Liver (tissue), 9 donors: ENCODE results near the gene RPL10A. TPM values are rescaled to one million over a fixed set of nuclear protein-coding genes. Genes with fewer than 3 reads are reported as not detected.
"Not testable (repeated sequence)": the region's sequence is repeated elsewhere in the genome, so short reads cannot be mapped to it uniquely, and the experiment has no call there.

Source experiments
- DNase-seq: peaks from one replicate; pipeline ENCODE4 v3.0.0-alpha.2; 2017; ENCODE audit warnings: low spot score
- H3K27ac ChIP-seq, 2 donors: one replicate each; pipeline ENCODE4 v1.7.0; 2013; ENCODE audit warnings: inconsistent platforms in 2 of 2, low read length in 2 of 2, control low read depth in 1 of 2, low read depth in 1 of 2, mild to moderate bottlenecking in 1 of 2
- H3K27me3 ChIP-seq, 4 donors: one replicate each; pipeline versions ENCODE4 v1.6.1 to v1.7.0; 2013; ENCODE audit warnings: low read length in 3 of 4, inconsistent platforms in 1 of 4, mild to moderate bottlenecking in 1 of 4, moderate library complexity in 1 of 4; ENCODE audit not compliant: control insufficient read depth in 4 of 4, insufficient read depth in 4 of 4
- H3K36me3 ChIP-seq, 4 donors: one replicate each; pipeline versions ENCODE4 v1.6.1 to v1.7.0; 2013; ENCODE audit warnings: low read length in 3 of 4, mild to moderate bottlenecking in 3 of 4, low read depth in 1 of 4, moderate library complexity in 1 of 4; ENCODE audit not compliant: control insufficient read depth in 4 of 4, insufficient read depth in 3 of 4
- H3K4me1 ChIP-seq, 4 donors: one replicate each; pipeline versions ENCODE4 v1.6.1 to v1.7.0; 2013; ENCODE audit warnings: low read length in 3 of 4, mild to moderate bottlenecking in 3 of 4, moderate library complexity in 1 of 4; ENCODE audit not compliant: control insufficient read depth in 4 of 4, insufficient read depth in 4 of 4
- H3K4me3 ChIP-seq, 3 donors: one replicate each; pipeline versions ENCODE4 v1.6.1 to v1.7.0; 2013; ENCODE audit warnings: low read length in 3 of 3, control low read depth in 1 of 3, low read depth in 1 of 3, mild to moderate bottlenecking in 1 of 3
- H3K9ac ChIP-seq, 2 donors: one replicate each; pipeline ENCODE4 v1.7.0; 2013; ENCODE audit warnings: low read length in 2 of 2, mild to moderate bottlenecking in 2 of 2, moderate library complexity in 2 of 2, control low read depth in 1 of 2, low read depth in 1 of 2
- H3K9me3 ChIP-seq, 4 donors: one replicate each; pipeline versions ENCODE4 v1.6.1 to v1.7.0; 2013; ENCODE audit warnings: low read length in 3 of 4; ENCODE audit not compliant: control insufficient read depth in 4 of 4
- EGR1 ChIP-seq, 2 donors: IDR thresholded peaks; 2 replicates each; pipeline ENCODE4 v1.6.1; 2016 to 2018; ENCODE audit warnings: antibody characterized with exemption in 2 of 2, low read depth in 2 of 2
- FOXA2 ChIP-seq: IDR thresholded peaks from 2 replicates; pipeline ENCODE4 v1.6.1; 2016; ENCODE audit warnings: antibody characterized with exemption
- GABPA ChIP-seq, 2 donors: IDR thresholded peaks in 1 of 2; conservative IDR thresholded peaks in 1 of 2; 2 replicates each; pipeline ENCODE4 v1.6.1; 2016; ENCODE audit warnings: antibody characterized with exemption in 2 of 2, mild to moderate bottlenecking in 1 of 2, moderate library complexity in 1 of 2
- HNF4A ChIP-seq, 2 donors: conservative IDR thresholded peaks; 2 replicates each; pipeline ENCODE4 v1.6.1; 2016; ENCODE audit warnings: antibody characterized with exemption in 2 of 2, mild to moderate bottlenecking in 2 of 2
- HNF4G ChIP-seq: IDR thresholded peaks from 2 replicates; pipeline ENCODE4 v1.6.1; 2016; ENCODE audit warnings: antibody characterized with exemption
- SP1 ChIP-seq: IDR thresholded peaks from 2 replicates; pipeline ENCODE4 v1.6.1; 2018; ENCODE audit warnings: antibody characterized with exemption, mild to moderate bottlenecking
- TAF1 ChIP-seq: conservative IDR thresholded peaks from 2 replicates; pipeline ENCODE4 v1.6.1; 2016; ENCODE audit warnings: antibody characterized with exemption, mild to moderate bottlenecking
- YY1 ChIP-seq: IDR thresholded peaks from 2 replicates; pipeline ENCODE4 v1.6.1; 2016; ENCODE audit warnings: antibody characterized with exemption, mild to moderate bottlenecking
- WGBS: extraction: QIAGEN DNeasy Blood & Tissue Kit; methylation state at CpG from one replicate; pipeline ENCODE4 v1.1.7; 2013; 5-methylcytosine and 5-hydroxymethylcytosine counted together
- polyA plus RNA-seq, 2 donors: library from polyadenylated mRNA; stranded (reverse) in 1 of 2; unstranded in 1 of 2; fragments of 200-250 nt in 1 of 2; fragments of >200 nt in 1 of 2; fragmentation: Nextera tagmentation in 1 of 2; extraction: Ambion mirVana in 1 of 2; gene quantifications; one replicate each; pipeline versions ENCODE4 v1.2.1 to v1.2.3, GENCODE V29; 2013 to 2015
- total RNA-seq, 2 donors: library from RNA; depleted of rRNA; stranded (reverse); fragments of >200 nt; gene quantifications; one replicate each; pipeline ENCODE4 v1.2.3, GENCODE V29; 2014
- TF ChIP-seq, protein P1 (sequence below): IDR thresholded peaks from 2 replicates; pipeline ENCODE4 v1.6.1; 2016; ENCODE audit warnings: antibody characterized with exemption, mild to moderate bottlenecking
- TF ChIP-seq, protein P2 (sequence below): fragments of 150-350 bp; IDR thresholded peaks from 2 replicates; pipeline ENCODE4 v1.5.1; 2017; ENCODE audit warnings: improper control_type of control experiment, low read depth, low read length; ENCODE audit not compliant: missing input control
- TF ChIP-seq, protein P3 (sequence below): IDR thresholded peaks from 2 replicates; pipeline ENCODE4 v1.6.1; 2016; ENCODE audit warnings: antibody characterized with exemption
- TF ChIP-seq, protein P4 (sequence below): IDR thresholded peaks from 2 replicates; pipeline ENCODE4 v1.6.1; 2016; ENCODE audit warnings: antibody characterized with exemption
- TF ChIP-seq, protein P5 (sequence below): IDR thresholded peaks from 2 replicates; pipeline ENCODE4 v1.6.1; 2016; ENCODE audit warnings: antibody characterized with exemption
- donor health status: healthy.
- donor health status: healthy.
- donor health status: healthy.
- donor health status: healthy.
- donor health status: healthy.

Gene RPL10A
- total and polyA plus RNA-seq, 4 donors: 213 to 1,235 (median 528) TPM

DNA sequence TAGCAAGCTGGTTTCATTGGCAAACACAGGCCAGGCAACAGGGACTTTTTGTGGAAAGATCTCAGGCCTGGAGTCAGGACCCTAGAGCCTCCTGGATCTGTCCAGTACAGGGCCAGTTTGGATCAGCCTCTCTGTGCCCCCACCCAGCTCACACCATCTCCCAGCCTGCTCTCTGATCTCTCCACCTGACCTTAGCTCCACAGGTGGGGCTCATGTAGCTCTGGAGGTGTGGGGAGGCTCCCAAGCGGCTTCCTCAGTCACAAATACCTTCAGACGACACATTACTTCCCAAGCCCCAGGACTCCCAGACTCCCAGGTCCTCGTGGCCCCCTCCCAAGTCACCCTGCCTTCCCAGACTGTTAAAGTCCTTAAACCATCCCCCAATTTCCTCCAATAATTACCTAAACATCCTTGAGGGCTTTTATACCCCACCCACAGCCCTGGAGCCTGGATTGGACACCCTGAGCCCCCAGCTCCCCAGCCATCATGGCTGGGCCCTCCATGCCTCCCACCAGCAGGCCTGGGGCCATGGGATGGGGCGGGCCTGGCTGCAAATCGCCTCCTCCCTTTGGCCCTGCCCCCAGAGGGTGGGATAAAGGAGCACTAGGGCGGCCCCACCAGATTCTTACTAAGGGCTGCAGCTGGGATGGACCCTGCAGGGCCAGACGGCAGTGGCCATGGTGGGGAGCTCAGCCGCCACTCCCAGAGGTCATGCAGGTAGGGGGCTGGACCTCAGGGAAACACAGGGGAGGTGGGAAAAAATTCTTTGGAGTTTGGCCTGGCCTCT lies 31.9 kb upstream of the RPL10A start:
- Histone ChIP-seq H3K4me1 (peaks cover 4 to 13% (median 9%) of the 10 kb centered on the region in 4 donors), H3K27me3 (no peaks in the 10 kb centered on the region), H3K9me3 (no peaks in the 10 kb centered on the region), H3K9ac (no peak overlapping the region), H3K27ac (no peak overlapping the region), H3K4me3 (no peak overlapping the region), H3K36me3 (no peaks in the 10 kb centered on the region)
- TF ChIP-seq EGR1 (IDR thresholded peaks at IDR 0.05; ENCODE audit: low read depth in 2 of 2): no peak
- TF ChIP-seq, protein P1, sequence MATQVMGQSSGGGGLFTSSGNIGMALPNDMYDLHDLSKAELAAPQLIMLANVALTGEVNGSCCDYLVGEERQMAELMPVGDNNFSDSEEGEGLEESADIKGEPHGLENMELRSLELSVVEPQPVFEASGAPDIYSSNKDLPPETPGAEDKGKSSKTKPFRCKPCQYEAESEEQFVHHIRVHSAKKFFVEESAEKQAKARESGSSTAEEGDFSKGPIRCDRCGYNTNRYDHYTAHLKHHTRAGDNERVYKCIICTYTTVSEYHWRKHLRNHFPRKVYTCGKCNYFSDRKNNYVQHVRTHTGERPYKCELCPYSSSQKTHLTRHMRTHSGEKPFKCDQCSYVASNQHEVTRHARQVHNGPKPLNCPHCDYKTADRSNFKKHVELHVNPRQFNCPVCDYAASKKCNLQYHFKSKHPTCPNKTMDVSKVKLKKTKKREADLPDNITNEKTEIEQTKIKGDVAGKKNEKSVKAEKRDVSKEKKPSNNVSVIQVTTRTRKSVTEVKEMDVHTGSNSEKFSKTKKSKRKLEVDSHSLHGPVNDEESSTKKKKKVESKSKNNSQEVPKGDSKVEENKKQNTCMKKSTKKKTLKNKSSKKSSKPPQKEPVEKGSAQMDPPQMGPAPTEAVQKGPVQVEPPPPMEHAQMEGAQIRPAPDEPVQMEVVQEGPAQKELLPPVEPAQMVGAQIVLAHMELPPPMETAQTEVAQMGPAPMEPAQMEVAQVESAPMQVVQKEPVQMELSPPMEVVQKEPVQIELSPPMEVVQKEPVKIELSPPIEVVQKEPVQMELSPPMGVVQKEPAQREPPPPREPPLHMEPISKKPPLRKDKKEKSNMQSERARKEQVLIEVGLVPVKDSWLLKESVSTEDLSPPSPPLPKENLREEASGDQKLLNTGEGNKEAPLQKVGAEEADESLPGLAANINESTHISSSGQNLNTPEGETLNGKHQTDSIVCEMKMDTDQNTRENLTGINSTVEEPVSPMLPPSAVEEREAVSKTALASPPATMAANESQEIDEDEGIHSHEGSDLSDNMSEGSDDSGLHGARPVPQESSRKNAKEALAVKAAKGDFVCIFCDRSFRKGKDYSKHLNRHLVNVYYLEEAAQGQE: no peak
- TF ChIP-seq HNF4G: no peak
- no peak for TF ChIP-seq TAF1
- TF ChIP-seq, protein P2, sequence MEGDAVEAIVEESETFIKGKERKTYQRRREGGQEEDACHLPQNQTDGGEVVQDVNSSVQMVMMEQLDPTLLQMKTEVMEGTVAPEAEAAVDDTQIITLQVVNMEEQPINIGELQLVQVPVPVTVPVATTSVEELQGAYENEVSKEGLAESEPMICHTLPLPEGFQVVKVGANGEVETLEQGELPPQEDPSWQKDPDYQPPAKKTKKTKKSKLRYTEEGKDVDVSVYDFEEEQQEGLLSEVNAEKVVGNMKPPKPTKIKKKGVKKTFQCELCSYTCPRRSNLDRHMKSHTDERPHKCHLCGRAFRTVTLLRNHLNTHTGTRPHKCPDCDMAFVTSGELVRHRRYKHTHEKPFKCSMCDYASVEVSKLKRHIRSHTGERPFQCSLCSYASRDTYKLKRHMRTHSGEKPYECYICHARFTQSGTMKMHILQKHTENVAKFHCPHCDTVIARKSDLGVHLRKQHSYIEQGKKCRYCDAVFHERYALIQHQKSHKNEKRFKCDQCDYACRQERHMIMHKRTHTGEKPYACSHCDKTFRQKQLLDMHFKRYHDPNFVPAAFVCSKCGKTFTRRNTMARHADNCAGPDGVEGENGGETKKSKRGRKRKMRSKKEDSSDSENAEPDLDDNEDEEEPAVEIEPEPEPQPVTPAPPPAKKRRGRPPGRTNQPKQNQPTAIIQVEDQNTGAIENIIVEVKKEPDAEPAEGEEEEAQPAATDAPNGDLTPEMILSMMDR: no peak
- no peak for TF ChIP-seq HNF4A (conservative IDR thresholded peaks at IDR 0.05)
- TF ChIP-seq, protein P3, sequence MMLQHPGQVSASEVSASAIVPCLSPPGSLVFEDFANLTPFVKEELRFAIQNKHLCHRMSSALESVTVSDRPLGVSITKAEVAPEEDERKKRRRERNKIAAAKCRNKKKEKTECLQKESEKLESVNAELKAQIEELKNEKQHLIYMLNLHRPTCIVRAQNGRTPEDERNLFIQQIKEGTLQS: no peak
- TF ChIP-seq YY1: no peak
- TF ChIP-seq GABPA (IDR thresholded peaks at IDR 0.05 in 1 of 2, conservative IDR thresholded peaks at IDR 0.05 in 1 of 2): no peak
- TF ChIP-seq, protein P4, sequence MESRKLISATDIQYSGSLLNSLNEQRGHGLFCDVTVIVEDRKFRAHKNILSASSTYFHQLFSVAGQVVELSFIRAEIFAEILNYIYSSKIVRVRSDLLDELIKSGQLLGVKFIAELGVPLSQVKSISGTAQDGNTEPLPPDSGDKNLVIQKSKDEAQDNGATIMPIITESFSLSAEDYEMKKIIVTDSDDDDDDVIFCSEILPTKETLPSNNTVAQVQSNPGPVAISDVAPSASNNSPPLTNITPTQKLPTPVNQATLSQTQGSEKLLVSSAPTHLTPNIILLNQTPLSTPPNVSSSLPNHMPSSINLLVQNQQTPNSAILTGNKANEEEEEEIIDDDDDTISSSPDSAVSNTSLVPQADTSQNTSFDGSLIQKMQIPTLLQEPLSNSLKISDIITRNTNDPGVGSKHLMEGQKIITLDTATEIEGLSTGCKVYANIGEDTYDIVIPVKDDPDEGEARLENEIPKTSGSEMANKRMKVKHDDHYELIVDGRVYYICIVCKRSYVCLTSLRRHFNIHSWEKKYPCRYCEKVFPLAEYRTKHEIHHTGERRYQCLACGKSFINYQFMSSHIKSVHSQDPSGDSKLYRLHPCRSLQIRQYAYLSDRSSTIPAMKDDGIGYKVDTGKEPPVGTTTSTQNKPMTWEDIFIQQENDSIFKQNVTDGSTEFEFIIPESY: no peak
- no peak for TF ChIP-seq FOXA2
- TF ChIP-seq, protein P5, sequence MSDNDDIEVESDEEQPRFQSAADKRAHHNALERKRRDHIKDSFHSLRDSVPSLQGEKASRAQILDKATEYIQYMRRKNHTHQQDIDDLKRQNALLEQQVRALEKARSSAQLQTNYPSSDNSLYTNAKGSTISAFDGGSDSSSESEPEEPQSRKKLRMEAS: no peak
- TF ChIP-seq SP1: no peak
- 92% methylated on average over 8 of the region's 8 CpGs for WGBS
- no peak for DNase-seq

DNA sequence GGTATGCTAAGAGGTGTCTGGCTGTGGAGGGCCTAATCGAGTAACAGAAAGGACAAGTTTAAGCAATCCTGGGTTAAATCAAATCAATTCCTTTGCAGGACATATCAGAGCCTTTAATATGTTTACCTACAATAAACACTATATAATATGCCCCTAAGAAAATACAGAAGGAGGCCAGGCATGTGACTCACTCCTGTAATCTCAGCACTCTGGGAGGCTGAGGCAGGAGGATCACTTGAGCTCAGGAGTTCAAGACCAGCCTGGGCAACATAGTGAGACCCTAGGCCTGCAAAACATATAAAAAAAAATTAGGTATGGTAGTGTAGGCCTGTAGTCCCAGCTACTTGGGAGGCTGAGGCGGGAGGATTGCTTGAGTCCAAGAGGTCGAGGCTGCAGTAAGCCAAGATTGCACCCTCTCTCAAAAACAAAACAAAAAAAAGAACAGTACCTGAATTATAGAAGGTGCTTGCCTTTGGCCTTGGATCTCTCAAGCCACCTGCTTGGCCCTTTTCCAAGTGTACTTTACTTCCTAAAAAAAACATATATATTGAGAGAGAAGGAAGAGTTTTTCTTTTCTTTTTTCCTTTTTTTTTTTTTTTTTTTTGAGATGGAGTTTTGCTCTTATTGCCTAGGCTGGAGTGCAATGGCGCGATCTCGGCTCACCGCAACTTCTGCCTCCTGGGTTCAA lies 29.7 kb upstream of the RPL10A start:
- not testable (repeated sequence) for DNase-seq, H3K9me3 ChIP-seq, H3K36me3 ChIP-seq, H3K27ac ChIP-seq, H3K9ac ChIP-seq, H3K27me3 ChIP-seq, H3K4me1 ChIP-seq, H3K4me3 ChIP-seq
- WGBS: 92% methylated on average over 7 of the region's 7 CpGs
